Activated CD8-positive, alpha-beta T cell treated with anti-CD3 and anti-CD28 coated beads for 36 hours (primary cell): Measurements from ENCODE around the gene RAB12. TPM values are rescaled to one million over a fixed set of nuclear protein-coding genes. Genes with fewer than 3 reads are reported as not detected.

Experiments used
- ATAC-seq: fragments of 200-7000 bp; cut with Tn5 transposase; one replicate; pipeline ENCODE4 v1.10.0; 2021; ENCODE audit warnings: mild to moderate bottlenecking, moderate library complexity
- CTCF ChIA-PET: fragments of 350-600 bp; sonication (Branson Sonifier 250); formaldehyde crosslinking; loops from one replicate; lab custom pipeline; 2021; ENCODE audit warnings: antibody characterized with exemption; lab: Charles Lee
- POLR2A ChIA-PET: fragments of 350-600 bp; sonication (Branson Sonifier 250); formaldehyde crosslinking; loops from one replicate; lab custom pipeline; 2021; ENCODE audit warnings: antibody characterized with exemption; lab: Charles Lee
- DNase-seq: peaks from one replicate; pipeline ENCODE4 v3.0.0-alpha.2; 2020
- H3K27ac Mint-ChIP-seq: one replicate; pipeline ENCODE4 v1.8.0; 2021; ENCODE audit warnings: mild to moderate bottlenecking, mixed read lengths
- H3K27me3 Mint-ChIP-seq: one replicate; pipeline ENCODE4 v1.8.0; 2021; ENCODE audit warnings: mixed read lengths
- H3K36me3 Mint-ChIP-seq: one replicate; pipeline ENCODE4 v1.8.0; 2021; ENCODE audit warnings: low read depth, mixed read lengths
- H3K4me1 Mint-ChIP-seq: one replicate; pipeline ENCODE4 v1.8.0; 2021; ENCODE audit warnings: low read depth, mixed read lengths
- H3K4me3 Mint-ChIP-seq: one replicate; pipeline ENCODE4 v1.8.0; 2021; ENCODE audit warnings: mild to moderate bottlenecking, moderate library complexity, mixed read lengths
- H3K9me3 Mint-ChIP-seq: one replicate; pipeline ENCODE4 v1.8.0; 2021; ENCODE audit warnings: mixed read lengths
- intact Hi-C: fragments of 100-400 bp; cut with micrococcal nuclease; formaldehyde crosslinking; loops from one replicate; pipeline ENCODE4 v1.10.0; 2022
- total RNA-seq, 2 experiments: library from RNA; stranded (reverse); gene quantifications; one replicate each; pipeline ENCODE4 v1.2.3, GENCODE V29; 2021
- TF ChIP-seq, protein P1 (sequence below): fragments of 200-600 bp; IDR thresholded peaks from one replicate; pipeline ENCODE4 v1.8.0; 2022; ENCODE audit warnings: antibody characterized with exemption, mild to moderate bottlenecking

RAB12 gene, protein sequence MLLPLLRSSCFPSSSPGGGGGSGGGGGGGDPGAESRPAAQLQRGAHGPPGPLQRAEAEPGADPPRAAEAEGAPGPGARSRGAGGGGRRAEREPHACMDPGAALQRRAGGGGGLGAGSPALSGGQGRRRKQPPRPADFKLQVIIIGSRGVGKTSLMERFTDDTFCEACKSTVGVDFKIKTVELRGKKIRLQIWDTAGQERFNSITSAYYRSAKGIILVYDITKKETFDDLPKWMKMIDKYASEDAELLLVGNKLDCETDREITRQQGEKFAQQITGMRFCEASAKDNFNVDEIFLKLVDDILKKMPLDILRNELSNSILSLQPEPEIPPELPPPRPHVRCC
- 10 to 100 TPM; 11.9 to 13.7 TPM for total RNA-seq

DNA sequence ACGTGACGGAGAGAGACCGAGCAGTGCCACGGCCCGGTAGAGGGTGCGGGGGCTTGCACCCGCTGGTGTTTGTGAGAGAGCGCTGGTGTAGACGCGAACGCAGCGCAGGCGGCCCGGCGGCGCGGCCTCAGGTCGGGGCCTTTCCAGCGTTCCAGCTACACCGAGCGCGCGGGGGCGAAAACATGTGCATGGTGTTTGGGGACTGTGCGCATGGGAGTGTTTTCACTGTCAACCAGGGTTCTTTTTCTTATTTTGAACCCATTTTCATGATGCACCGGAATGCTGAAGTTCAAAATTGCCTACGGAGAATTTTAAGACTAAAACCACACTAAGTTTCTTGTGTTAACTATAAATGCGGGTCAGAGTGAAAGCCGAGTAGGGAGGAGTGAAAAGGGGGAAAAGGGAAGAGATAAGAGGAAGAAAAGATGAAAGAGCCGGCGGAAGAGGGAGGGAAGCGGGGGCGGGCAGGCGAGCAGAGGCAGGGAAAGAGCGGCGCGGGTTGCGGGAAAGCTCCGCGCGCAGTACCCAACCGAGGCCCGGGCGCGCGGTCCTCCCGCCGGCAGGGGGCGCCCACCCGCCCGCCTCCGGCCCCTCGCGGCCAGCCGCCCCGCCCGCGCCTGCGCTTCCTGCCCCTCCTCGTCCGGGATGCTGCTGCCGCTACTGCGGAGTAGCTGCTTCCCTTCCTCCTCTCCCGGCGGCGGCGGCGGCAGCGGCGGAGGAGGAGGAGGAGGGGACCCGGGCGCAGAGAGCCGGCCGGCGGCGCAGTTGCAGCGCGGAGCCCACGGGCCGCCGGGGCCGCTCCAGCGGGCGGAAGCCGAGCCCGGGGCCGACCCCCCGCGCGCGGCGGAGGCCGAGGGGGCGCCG, at the start of gene RAB12:
Gene RAB12 (plus strand): TSS at position 643 of the 864 bp plus-strand sequence. CDS start 3 bp downstream, at position 646.
- TF ChIP-seq, protein P1, sequence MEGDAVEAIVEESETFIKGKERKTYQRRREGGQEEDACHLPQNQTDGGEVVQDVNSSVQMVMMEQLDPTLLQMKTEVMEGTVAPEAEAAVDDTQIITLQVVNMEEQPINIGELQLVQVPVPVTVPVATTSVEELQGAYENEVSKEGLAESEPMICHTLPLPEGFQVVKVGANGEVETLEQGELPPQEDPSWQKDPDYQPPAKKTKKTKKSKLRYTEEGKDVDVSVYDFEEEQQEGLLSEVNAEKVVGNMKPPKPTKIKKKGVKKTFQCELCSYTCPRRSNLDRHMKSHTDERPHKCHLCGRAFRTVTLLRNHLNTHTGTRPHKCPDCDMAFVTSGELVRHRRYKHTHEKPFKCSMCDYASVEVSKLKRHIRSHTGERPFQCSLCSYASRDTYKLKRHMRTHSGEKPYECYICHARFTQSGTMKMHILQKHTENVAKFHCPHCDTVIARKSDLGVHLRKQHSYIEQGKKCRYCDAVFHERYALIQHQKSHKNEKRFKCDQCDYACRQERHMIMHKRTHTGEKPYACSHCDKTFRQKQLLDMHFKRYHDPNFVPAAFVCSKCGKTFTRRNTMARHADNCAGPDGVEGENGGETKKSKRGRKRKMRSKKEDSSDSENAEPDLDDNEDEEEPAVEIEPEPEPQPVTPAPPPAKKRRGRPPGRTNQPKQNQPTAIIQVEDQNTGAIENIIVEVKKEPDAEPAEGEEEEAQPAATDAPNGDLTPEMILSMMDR, result peak; percentile 79
- Mint-ChIP-seq H3K27ac (peak within 1 kb of the TSS; percentile 94), H3K36me3 (peaks cover 23% of the 10 kb centered on the region), H3K27me3 (no peaks in the 10 kb centered on the region), H3K4me1 (peaks cover 53% of the 10 kb centered on the region), H3K9me3 (no peaks in the 10 kb centered on the region), H3K4me3 (peak within 1 kb of the TSS; percentile 94)
- peak; percentile 88 for ATAC-seq
- intact Hi-C loops, result no loop called here
- POLR2A ChIA-PET, result interaction anchor here (1.0 kb wide), 2 partner anchors 9 to 14 kb away, joined by 3 read pairs; no protein-coding TSS in a partner anchor
- peak; percentile 83 for DNase-seq
- CTCF ChIA-PET, result interaction anchor here (1.0 to 3.0 kb wide), 5 partner anchors 8 to 533 kb away, joined by 3 to 12 read pairs (median 4); no protein-coding TSS in a partner anchor

DNA sequence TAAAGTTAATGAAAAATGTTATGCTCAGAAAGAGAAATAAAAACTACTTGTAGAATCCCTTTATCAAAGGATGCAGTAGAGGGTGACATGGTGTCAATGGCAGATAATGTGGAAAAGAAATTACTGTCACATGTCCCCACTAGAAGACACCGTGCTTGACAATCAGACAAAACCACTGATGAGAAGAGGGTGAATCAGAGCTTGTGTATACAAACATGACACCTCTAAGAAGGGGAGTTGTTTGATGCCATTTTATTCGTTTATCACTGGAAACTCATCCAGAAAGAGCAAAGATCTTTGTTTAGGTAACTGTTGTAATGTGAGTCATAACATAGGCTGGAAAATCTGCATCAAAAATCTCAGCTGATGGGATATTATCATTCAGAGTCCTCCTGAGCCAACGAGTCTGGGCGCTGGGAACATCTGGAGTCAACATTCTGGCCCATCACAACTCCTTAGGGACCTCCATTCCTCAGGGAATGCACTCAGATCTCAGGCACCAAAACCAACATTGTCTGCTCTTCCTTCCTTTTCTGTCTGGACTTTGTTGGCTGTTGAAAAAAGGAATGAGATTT, 49.5 kb upstream of the RAB12 start:
- H3K36me3 Mint-ChIP-seq, result no peaks in the 10 kb centered on the region
- no peak overlapping the region for H3K4me3 Mint-ChIP-seq
- DNase-seq (no peak), ATAC-seq (no peak)
- H3K27me3 Mint-ChIP-seq, result peaks cover 6% of the 10 kb centered on the region
- ChIA-PET CTCF (no interaction called here), POLR2A (no interaction called here)
- intact Hi-C loops, result no loop called here
- H3K27ac Mint-ChIP-seq, result no peak overlapping the region
- no peaks in the 10 kb centered on the region for H3K4me1 Mint-ChIP-seq
- H3K9me3 Mint-ChIP-seq, result no peaks in the 10 kb centered on the region
- TF ChIP-seq, protein P1, result no peak

DNA sequence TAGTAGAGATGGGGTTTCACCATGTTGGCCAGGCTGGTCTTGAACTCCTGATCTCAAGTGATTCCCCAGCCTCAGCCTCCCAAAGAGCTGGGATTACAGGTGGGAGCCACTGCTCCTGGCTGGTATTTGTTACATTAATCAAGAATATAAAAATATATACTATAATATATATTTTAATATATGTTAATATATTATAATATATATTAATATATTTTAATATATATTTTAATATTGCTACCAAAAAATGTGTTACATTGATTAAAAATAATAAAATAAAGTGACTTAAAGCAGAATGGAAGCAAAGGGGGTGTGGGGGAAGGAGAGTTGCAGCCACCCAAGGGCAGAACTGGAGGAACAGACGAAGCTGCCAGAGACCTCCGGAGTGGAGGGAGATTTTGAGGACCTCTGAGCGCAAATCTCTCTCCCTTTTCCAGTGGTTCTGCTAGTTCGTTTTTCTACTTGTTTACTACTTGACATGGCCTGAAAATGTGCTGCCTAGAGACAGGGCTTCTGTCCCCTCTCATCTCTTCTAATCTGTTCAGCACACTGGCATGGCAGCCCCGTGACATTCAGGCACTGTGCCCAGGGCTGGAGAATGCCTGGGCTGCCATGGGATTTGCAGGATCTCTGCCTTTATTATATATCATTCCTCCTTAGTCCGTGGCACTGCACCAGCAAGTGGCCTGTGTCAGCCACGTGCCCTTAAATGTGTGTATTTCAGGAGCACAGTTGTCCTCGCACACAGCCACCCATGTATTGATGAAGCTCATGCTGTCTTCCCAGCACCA, 47.9 kb upstream of the RAB12 start:
- TF ChIP-seq, protein P1, result no peak
- DNase-seq (no peak), ATAC-seq (no peak)
- Mint-ChIP-seq H3K4me3 (no peak overlapping the region), H3K27me3 (peaks cover 6% of the 10 kb centered on the region), H3K9me3 (no peaks in the 10 kb centered on the region), H3K4me1 (no peaks in the 10 kb centered on the region), H3K36me3 (no peaks in the 10 kb centered on the region), H3K27ac (no peak overlapping the region)
- CTCF ChIA-PET, result interaction anchor here (1.7 kb wide), 1 partner anchor 10 kb away, joined by 5 read pairs; no protein-coding TSS in a partner anchor
- POLR2A ChIA-PET, result no interaction called here
- intact Hi-C loops, result no loop called here

DNA sequence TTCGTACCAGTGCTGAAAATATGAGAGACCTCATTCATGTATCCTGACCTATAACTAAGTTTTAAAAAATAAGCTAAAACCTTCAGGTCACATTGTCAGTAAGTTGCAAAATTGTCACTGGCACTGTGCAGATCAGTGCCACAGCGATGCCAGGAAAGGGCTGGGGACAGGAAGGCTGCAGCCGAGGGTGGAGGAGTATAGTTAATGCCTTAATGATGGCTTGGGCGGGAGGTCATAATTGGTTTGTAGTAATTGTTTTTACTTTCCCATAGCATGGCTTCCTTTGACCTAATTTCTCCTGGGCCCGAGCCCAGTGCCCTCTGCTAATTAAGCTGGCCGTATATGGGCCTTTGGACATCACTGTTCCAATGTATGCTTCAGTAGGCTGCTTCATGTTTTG, 47.2 kb upstream of the RAB12 start:
- peaks cover 6% of the 10 kb centered on the region for H3K27me3 Mint-ChIP-seq
- ATAC-seq, result no peak
- TF ChIP-seq, protein P1, result no peak
- H3K4me3 Mint-ChIP-seq, result no peak overlapping the region
- H3K9me3 Mint-ChIP-seq, result no peaks in the 10 kb centered on the region
- intact Hi-C loops, result no loop called here
- H3K27ac Mint-ChIP-seq, result no peak overlapping the region
- ChIA-PET CTCF (interaction anchor here (1.7 kb wide), 1 partner anchor 9 kb away, joined by 5 read pairs; no protein-coding TSS in a partner anchor), POLR2A (no interaction called here)
- H3K36me3 Mint-ChIP-seq, result no peaks in the 10 kb centered on the region
- no peak for DNase-seq
- H3K4me1 Mint-ChIP-seq, result no peaks in the 10 kb centered on the region
